ENCODE data around the gene GJB3.

- TF ChIP-seq CTCF (optimal IDR thresholded peaks at IDR 0.05 in 1 of 3, IDR thresholded peaks at IDR 0.05 in 1 of 3, conservative IDR thresholded peaks at IDR 0.05 in 1 of 3; ENCODE audit: extremely low read depth in 1 of 3, insufficient read depth in 2 of 3, low read length in 3 of 3): no peak
- no peak for TF ChIP-seq EZH2 (IDR thresholded peaks at IDR 0.05; ENCODE audit: low read length)
Measured at GRCh38 chr1:34795916-34796315, 14.9 kb downstream of the GJB3 start.

All from keratinocyte (primary cell).